Muscle layer of duodenum (tissue), 2 donors: ENCODE measurements around the gene MSRB1.
A peak's percentile ranks its signal among the peaks of the same experiment; 100 is the strongest.
"Not testable (repeated sequence)": the region's sequence is repeated elsewhere in the genome, so short reads cannot be mapped to it uniquely, and the experiment has no call there.

Experiments
- H3K27ac ChIP-seq: one replicate; pipeline ENCODE4 v1.7.0; 2013; ENCODE audit warnings: mild to moderate bottlenecking, low read length
- H3K27me3 ChIP-seq: one replicate; pipeline ENCODE4 v1.7.0; 2013; ENCODE audit warnings: low read depth, mild to moderate bottlenecking, control low read depth, low read length
- H3K36me3 ChIP-seq, 2 donors: one replicate each; pipeline ENCODE4 v1.7.0; 2013; ENCODE audit warnings: low read length in 2 of 2, control low read depth in 1 of 2, mild to moderate bottlenecking in 1 of 2; ENCODE audit not compliant: insufficient read depth in 2 of 2, control insufficient read depth in 1 of 2
- H3K4me1 ChIP-seq, 2 donors: one replicate each; pipeline ENCODE4 v1.7.0; 2013; ENCODE audit warnings: low read length in 2 of 2, mild to moderate bottlenecking in 2 of 2, control low read depth in 1 of 2, moderate library complexity in 1 of 2; ENCODE audit not compliant: insufficient read depth in 2 of 2, control insufficient read depth in 1 of 2
- H3K4me3 ChIP-seq, 2 donors: one replicate each; pipeline ENCODE4 v1.7.0; 2013; ENCODE audit warnings: low read length in 2 of 2, low read depth in 1 of 2, mild to moderate bottlenecking in 1 of 2
- H3K9me3 ChIP-seq, 2 donors: one replicate each; pipeline ENCODE4 v1.7.0; 2013; ENCODE audit warnings: low read length in 2 of 2, control low read depth in 1 of 2, mild to moderate bottlenecking in 1 of 2; ENCODE audit not compliant: control insufficient read depth in 1 of 2
- donor health status: healthy.

MSRB1 gene

DNA sequence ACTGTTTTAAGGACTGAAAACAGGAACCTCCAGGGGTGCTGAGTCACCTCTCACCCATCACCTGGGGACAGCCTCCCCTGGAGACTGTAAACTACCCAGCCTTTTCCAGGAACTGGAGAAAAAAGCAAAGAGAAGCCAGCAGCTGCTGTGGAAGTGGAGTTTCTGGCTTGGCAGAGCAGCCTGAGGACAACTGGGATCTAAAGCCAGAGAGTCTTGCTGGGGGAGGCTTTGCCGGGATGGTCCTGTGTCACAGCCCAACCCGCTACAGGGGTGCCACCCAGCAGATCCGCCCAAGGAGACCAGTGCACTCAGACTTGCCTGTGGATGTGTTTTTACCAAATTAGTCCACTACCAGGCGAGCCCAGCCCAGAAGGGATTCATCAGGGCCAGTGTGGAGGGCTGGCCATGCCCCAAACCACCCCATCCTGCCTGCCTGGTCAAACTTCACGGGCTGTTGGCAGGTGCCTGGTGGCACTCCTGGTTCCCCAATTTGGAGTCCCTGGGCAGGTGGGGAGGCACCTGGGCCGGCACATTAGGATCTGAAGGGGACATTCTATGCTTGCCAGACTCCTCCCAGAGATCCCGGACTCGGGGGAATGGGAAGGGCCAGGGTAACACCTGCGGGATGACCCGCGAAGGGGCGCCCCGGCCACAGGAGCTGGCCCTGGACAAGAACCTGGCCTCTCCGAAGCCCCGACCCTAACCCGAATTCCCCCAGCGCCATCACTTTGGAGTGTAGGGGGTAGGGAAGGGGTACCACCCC, 771 bp downstream of the MSRB1 start:
- Histone ChIP-seq H3K4me3 (peak overlapping the region; percentile 74 to 95), H3K4me1 (peaks cover 10 to 15% of the 10 kb centered on the region in 2 donors), H3K27me3 (no peaks in the 10 kb centered on the region), H3K27ac (no peak overlapping the region), H3K9me3 (no peaks in the 10 kb centered on the region), H3K36me3 (peaks cover 12 to 36% of the 10 kb centered on the region in 2 donors)

- H3K4me1 ChIP-seq, result peaks cover 10 to 15% of the 10 kb centered on the region in 2 donors
- H3K9me3 ChIP-seq, result no peaks in the 10 kb centered on the region
- H3K4me3 ChIP-seq, result peak overlapping the region; percentile 74 to 95
- H3K27me3 ChIP-seq, result no peaks in the 10 kb centered on the region
- peaks cover 16 to 40% of the 10 kb centered on the region in 2 donors for H3K36me3 ChIP-seq
- H3K27ac ChIP-seq, result no peak overlapping the region
These were observed 1.6 kb downstream of the MSRB1 start for GRCh38 chr16:1941162-1942046.

DNA sequence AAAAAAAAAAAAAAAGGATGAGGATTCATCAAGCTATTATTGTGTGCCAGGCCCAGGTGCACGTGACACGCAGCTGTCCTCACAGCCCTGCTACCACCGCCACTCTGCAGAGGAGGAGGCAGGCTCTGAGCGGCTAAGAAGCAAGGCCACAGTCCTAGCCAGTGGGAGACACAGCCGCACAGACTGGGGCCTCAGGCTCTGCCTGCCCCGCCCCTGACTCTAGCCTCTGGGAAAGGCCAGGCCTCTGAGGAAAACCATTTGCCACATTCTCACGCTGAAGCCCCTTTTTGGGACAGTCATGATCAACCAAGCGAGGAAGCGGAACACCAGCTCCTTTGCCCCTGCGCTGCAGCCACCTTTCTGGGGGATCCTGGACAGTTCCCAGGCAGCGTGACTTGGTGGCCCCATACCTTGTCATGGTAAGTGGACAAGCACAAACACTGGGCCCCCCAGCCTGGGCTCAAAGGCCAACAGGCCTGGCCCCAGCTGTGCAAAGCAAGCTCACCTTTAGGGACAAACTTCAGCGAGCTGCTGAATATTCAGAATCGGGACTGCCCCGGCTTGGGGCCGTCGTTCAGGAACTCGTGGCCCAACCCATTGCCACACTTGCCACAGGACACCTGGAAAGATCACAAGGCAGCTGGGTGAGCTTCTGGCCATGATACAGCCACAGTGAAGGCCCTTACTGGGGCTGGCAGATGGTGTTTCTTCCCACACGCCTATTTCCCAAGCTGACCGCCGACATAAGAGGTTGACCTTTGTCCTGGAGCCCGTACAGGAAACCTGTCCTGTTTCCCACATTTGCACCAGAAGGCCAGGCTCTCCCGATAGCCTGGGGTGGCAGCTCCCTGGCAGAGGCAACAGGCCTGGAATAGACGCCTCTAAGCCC, 2.5 kb downstream of the MSRB1 start:
- Histone ChIP-seq H3K9me3 (no peaks in the 10 kb centered on the region), H3K4me3 (peak overlapping the region in 1 of 2 donors; percentile 95), H3K27me3 (no peaks in the 10 kb centered on the region), H3K27ac (no peak overlapping the region), H3K4me1 (peaks cover 10 to 15% of the 10 kb centered on the region in 2 donors), H3K36me3 (peaks cover 16 to 40% of the 10 kb centered on the region in 2 donors)

DNA sequence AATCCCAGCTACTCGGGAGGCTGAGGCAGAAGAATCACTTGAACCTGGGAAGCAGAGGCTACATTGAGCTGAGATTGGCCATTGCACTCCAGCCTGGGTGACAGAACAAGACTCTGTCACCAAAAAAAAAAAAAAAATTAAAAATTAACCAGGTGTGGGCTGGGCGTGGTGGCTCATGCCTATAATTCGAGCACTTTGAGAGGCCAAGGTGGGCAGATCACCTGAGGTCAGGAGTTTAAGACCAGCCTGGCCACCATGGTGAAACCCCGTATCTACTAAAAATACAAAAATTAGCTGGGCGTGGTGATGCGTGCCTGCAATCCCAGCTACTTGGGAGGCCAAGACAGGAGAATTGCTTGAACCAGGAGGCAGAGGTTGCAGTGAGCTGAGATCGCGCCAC, 3.2 kb downstream of the MSRB1 start:
- not testable (repeated sequence) for H3K4me3 ChIP-seq, H3K27ac ChIP-seq
- H3K36me3 ChIP-seq, result peaks cover 16 to 40% of the 10 kb centered on the region in 2 donors

DNA sequence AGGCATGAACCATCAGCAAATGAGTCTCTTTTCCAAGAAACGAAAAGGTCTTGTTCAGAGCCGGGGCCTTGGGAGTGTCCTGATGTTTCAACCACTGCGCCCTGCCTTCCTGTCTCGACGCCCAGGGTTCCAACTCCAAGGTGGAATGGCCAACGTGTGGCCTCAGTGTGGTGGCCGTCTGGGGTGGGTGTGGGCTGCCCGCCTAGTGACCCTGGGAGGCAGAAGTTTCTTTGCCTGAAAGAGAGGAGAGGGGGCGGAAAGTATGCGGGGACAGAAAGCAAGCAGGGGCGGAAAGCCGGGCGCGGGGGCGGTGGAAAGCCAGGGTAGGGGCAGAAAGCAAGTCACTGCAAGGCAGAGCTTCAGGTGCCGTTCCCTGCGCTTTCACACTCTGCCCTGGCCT, 4.1 kb downstream of the MSRB1 start:
- Histone ChIP-seq H3K9me3 (no peaks in the 10 kb centered on the region), H3K4me3 (peak overlapping the region in 1 of 2 donors; percentile 11), H3K4me1 (peaks cover 10 to 15% of the 10 kb centered on the region in 2 donors), H3K27me3 (no peaks in the 10 kb centered on the region), H3K27ac (no peak overlapping the region), H3K36me3 (peaks cover 16 to 40% of the 10 kb centered on the region in 2 donors)

More for the DNA sequence above, 3.2 kb downstream of the MSRB1 start:
- not testable (repeated sequence) for H3K9me3 ChIP-seq, H3K27me3 ChIP-seq
- H3K4me1 ChIP-seq, result peaks cover 10 to 15% of the 10 kb centered on the region in 2 donors

- no peaks in the 10 kb centered on the region for H3K27me3 ChIP-seq
- no peaks in the 10 kb centered on the region for H3K9me3 ChIP-seq
- peaks cover 16 to 40% of the 10 kb centered on the region in 2 donors for H3K36me3 ChIP-seq
- H3K27ac ChIP-seq, result no peak overlapping the region
- H3K4me3 ChIP-seq, result peak overlapping the region in 1 of 2 donors; percentile 11
- H3K4me1 ChIP-seq, result peaks cover 10 to 15% of the 10 kb centered on the region in 2 donors
These were observed 4.7 kb downstream of the MSRB1 start for GRCh38 chr16:1938316-1938715.

GRCh38 chr16:1936945-1937479, 6.0 kb downstream of the MSRB1 start:
- Histone ChIP-seq H3K9me3 (no peaks in the 10 kb centered on the region), H3K4me3 (no peak overlapping the region), H3K27me3 (no peaks in the 10 kb centered on the region), H3K27ac (no peak overlapping the region), H3K4me1 (peaks cover 7% of the 10 kb centered on the region in 2 donors), H3K36me3 (peaks cover 16 to 40% of the 10 kb centered on the region in 2 donors)

DNA sequence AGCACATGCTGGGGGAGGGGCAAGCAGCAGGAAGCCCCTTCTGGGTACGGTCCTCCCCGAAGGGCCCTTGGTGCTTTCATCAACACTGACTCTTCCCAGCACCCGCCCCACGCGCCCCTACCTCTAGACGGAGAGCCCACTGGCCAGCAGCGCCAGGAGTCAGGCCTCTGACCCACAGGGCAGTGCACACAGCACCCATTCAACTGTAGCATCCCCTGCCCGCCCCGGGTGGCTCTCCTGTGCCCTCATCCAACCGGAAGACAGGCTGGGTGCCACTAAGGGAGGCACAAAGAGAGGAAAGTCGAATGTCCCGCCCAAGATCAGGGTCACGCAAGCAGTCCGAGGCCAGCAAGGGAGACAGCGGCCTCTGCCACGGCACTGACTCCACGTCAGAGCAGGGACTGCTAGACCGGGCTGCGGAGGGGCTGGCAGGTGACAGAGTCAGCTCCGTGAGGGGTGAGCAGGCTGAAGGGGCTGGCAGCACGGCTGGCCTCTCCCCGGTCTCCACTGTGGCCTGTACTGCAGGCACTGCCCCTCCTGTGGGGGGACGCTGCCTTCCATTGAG, 9.8 kb downstream of the MSRB1 start:
- H3K9me3 ChIP-seq, result no peaks in the 10 kb centered on the region
- H3K4me1 ChIP-seq, result peaks cover 0 to 3% of the 10 kb centered on the region in 2 donors
- H3K4me3 ChIP-seq, result no peak overlapping the region
- no peak overlapping the region for H3K27ac ChIP-seq
- peaks cover 7 to 13% of the 10 kb centered on the region in 2 donors for H3K36me3 ChIP-seq
- no peaks in the 10 kb centered on the region for H3K27me3 ChIP-seq

GRCh38 chr16:1932050-1933028, 10.7 kb downstream of the MSRB1 start:
- H3K4me3 ChIP-seq, result no peak overlapping the region
- no peaks in the 10 kb centered on the region for H3K9me3 ChIP-seq
- H3K4me1 ChIP-seq, result peaks cover 0 to 3% of the 10 kb centered on the region in 2 donors
- no peak overlapping the region for H3K27ac ChIP-seq
- peaks cover 4 to 5% of the 10 kb centered on the region in 2 donors for H3K36me3 ChIP-seq
- H3K27me3 ChIP-seq, result no peaks in the 10 kb centered on the region
